Neural progenitor cell (in vitro differentiated cells): ENCODE data around the gene KSR1. TPM values are rescaled to one million over a fixed set of nuclear protein-coding genes. Genes with fewer than 3 reads are reported as not detected.

Experiments used
- DNase-seq: peaks from one replicate; pipeline ENCODE4 v3.0.0-alpha.2; 2016; ENCODE audit warnings: low spot score
- H2AFZ ChIP-seq: fragments of 200-600 bp; sonication (generic); replicated peaks from 2 replicates; pipeline ENCODE4 v1.6.1; 2016; ENCODE audit warnings: antibody characterized with exemption
- H3F3A ChIP-seq: fragments of 200-600 bp; sonication (generic); 2 replicates; pipeline ENCODE4 v1.6.1; 2016; ENCODE audit warnings: antibody characterized with exemption, low read depth
- H3K27ac ChIP-seq: fragments of 200-600 bp; sonication (generic); 2 replicates; pipeline ENCODE4 v1.5.1; 2016; ENCODE audit warnings: mild to moderate bottlenecking
- H3K27me3 ChIP-seq: fragments of 200-600 bp; sonication (generic); 2 replicates; pipeline ENCODE4 v1.6.1; 2016; ENCODE audit warnings: mild to moderate bottlenecking, moderate library complexity
- H3K36me3 ChIP-seq: fragments of 200-600 bp; sonication (generic); 2 replicates; pipeline ENCODE4 v1.5.1; 2016
- H3K4me1 ChIP-seq: fragments of 200-600 bp; sonication (generic); 2 replicates; pipeline ENCODE4 v1.6.1; 2016; ENCODE audit warnings: mixed run types
- H3K4me2 ChIP-seq: fragments of 200-600 bp; sonication (generic); 2 replicates; pipeline ENCODE4 v1.6.1; 2016
- H3K4me3 ChIP-seq: fragments of 200-600 bp; sonication (generic); 2 replicates; pipeline ENCODE4 v1.5.1; 2016
- H3K79me2 ChIP-seq: fragments of 200-600 bp; sonication (generic); 2 replicates; pipeline ENCODE4 v1.6.1; 2016; ENCODE audit warnings: low read depth
- H3K9ac ChIP-seq: fragments of 200-600 bp; sonication (generic); 2 replicates; pipeline ENCODE4 v1.6.1; 2016
- H3K9me3 ChIP-seq: fragments of 200-600 bp; sonication (generic); 2 replicates; pipeline ENCODE4 v1.5.1; 2016; ENCODE audit warnings: low read depth
- H4K20me1 ChIP-seq: fragments of 200-600 bp; sonication (generic); 2 replicates; pipeline ENCODE4 v1.6.1; 2016; ENCODE audit warnings: low read depth
- H3K27ac Mint-ChIP-seq: 3 replicates; pipeline ENCODE4 v1.8.0; 2021; ENCODE audit warnings: mixed read lengths
- H3K27me3 Mint-ChIP-seq: 2 replicates; pipeline ENCODE4 v1.8.0; 2022; ENCODE audit warnings: low read depth, mild to moderate bottlenecking, inconsistent platforms, moderate library complexity, mixed read lengths; ENCODE audit not compliant: insufficient read depth
- H3K36me3 Mint-ChIP-seq: 3 replicates; pipeline ENCODE4 v1.8.0; 2021; ENCODE audit warnings: mixed read lengths
- H3K4me1 Mint-ChIP-seq: 3 replicates; pipeline ENCODE4 v1.8.0; 2021; ENCODE audit warnings: mixed read lengths
- H3K4me3 Mint-ChIP-seq: 3 replicates; pipeline ENCODE4 v1.8.0; 2021; ENCODE audit warnings: mild to moderate bottlenecking, moderate library complexity, mixed read lengths
- H3K9me3 Mint-ChIP-seq: 3 replicates; pipeline ENCODE4 v1.8.0; 2020; ENCODE audit warnings: mixed read lengths
- CTCF ChIP-seq: fragments of 200-600 bp; sonication (generic); IDR thresholded peaks from 2 replicates; pipeline ENCODE4 v1.5.1; 2017; ENCODE audit warnings: antibody characterized with exemption, mild to moderate bottlenecking
- EZH2 ChIP-seq: fragments of 200-600 bp; sonication (generic); IDR thresholded peaks from 2 replicates; pipeline ENCODE4 v1.6.1; 2017; ENCODE audit warnings: antibody characterized with exemption, mild to moderate bottlenecking, moderate library complexity
- EZH2phosphoT487 ChIP-seq: fragments of 200-600 bp; sonication (generic); IDR thresholded peaks from 2 replicates; pipeline ENCODE4 v1.6.1; 2017; ENCODE audit warnings: antibody characterized with exemption
- total RNA-seq: library from RNA; depleted of rRNA; stranded (reverse); fragments of >200 nt; gene quantifications from 2 replicates; pipeline ENCODE4 v1.2.3, GENCODE V29; 2015; ENCODE audit warnings: low replicate concordance

Gene KSR1
- total RNA-seq, 1 donor from 2014 or later = 16.4 TPM

GRCh38 chr17:27621942-27622559, 165.8 kb downstream of the KSR1 start:
- no peak overlapping the region for H3K27ac Mint-ChIP-seq
- Histone ChIP-seq H3K4me1 (peaks cover 5% of the 10 kb centered on the region), H2AFZ (no peak overlapping the region), H3F3A (no peaks in the 10 kb centered on the region), H4K20me1 (no peaks in the 10 kb centered on the region), H3K9me3 (no peaks in the 10 kb centered on the region), H3K27ac (no peak overlapping the region), H3K4me3 (no peak overlapping the region), H3K9ac (no peak overlapping the region), H3K36me3 (no peaks in the 10 kb centered on the region), H3K27me3 (no peaks in the 10 kb centered on the region), H3K79me2 (no peaks in the 10 kb centered on the region), H3K4me2 (no peak overlapping the region)
- no peaks in the 10 kb centered on the region for H3K27me3 Mint-ChIP-seq
- H3K4me3 Mint-ChIP-seq = no peak overlapping the region
- DNase-seq = no peak
- peaks cover 6% of the 10 kb centered on the region for H3K36me3 Mint-ChIP-seq
- no peaks in the 10 kb centered on the region for H3K4me1 Mint-ChIP-seq
- TF ChIP-seq EZH2phosphoT487 (no peak), EZH2 (no peak), CTCF (no peak)
- no peaks in the 10 kb centered on the region for H3K9me3 Mint-ChIP-seq

- no peaks in the 10 kb centered on the region for H3K9me3 Mint-ChIP-seq
- H3F3A ChIP-seq = no peaks in the 10 kb centered on the region
- no peak overlapping the region for H2AFZ ChIP-seq
- H3K79me2 ChIP-seq = no peaks in the 10 kb centered on the region
- no peaks in the 10 kb centered on the region for H3K27me3 ChIP-seq
- peaks cover 6% of the 10 kb centered on the region for H3K36me3 Mint-ChIP-seq
- H4K20me1 ChIP-seq = no peaks in the 10 kb centered on the region
- DNase-seq = no peak
- no peaks in the 10 kb centered on the region for H3K4me1 Mint-ChIP-seq
- H3K9ac ChIP-seq = no peak overlapping the region
- H3K36me3 ChIP-seq = no peaks in the 10 kb centered on the region
- H3K27ac Mint-ChIP-seq = no peak overlapping the region
- TF ChIP-seq CTCF (no peak), EZH2 (no peak), EZH2phosphoT487 (no peak)
- H3K9me3 ChIP-seq = no peaks in the 10 kb centered on the region
- no peak overlapping the region for H3K4me3 Mint-ChIP-seq
- H3K27me3 Mint-ChIP-seq = no peaks in the 10 kb centered on the region
- H3K4me2 ChIP-seq = no peak overlapping the region
- peaks cover 5% of the 10 kb centered on the region for H3K4me1 ChIP-seq
- H3K4me3 ChIP-seq = no peak overlapping the region
- H3K27ac ChIP-seq = no peak overlapping the region
Observed at GRCh38 chr17:27622986-27623385, 166.7 kb downstream of the KSR1 start.

- Histone ChIP-seq H2AFZ (no peak overlapping the region), H4K20me1 (no peaks in the 10 kb centered on the region), H3K79me2 (no peaks in the 10 kb centered on the region), H3K9ac (no peak overlapping the region), H3K9me3 (no peaks in the 10 kb centered on the region), H3F3A (no peaks in the 10 kb centered on the region), H3K4me1 (peaks cover 5% of the 10 kb centered on the region), H3K36me3 (no peaks in the 10 kb centered on the region), H3K4me2 (no peak overlapping the region), H3K4me3 (no peak overlapping the region), H3K27ac (no peak overlapping the region), H3K27me3 (no peaks in the 10 kb centered on the region)
- Mint-ChIP-seq H3K27me3 (no peaks in the 10 kb centered on the region), H3K27ac (no peak overlapping the region), H3K4me1 (no peaks in the 10 kb centered on the region), H3K36me3 (peaks cover 6% of the 10 kb centered on the region), H3K9me3 (no peaks in the 10 kb centered on the region), H3K4me3 (no peak overlapping the region)
- TF ChIP-seq EZH2phosphoT487 (no peak), EZH2 (no peak), CTCF (no peak)
- no peak for DNase-seq
Observed at GRCh38 chr17:27623614-27624013, 167.4 kb downstream of the KSR1 start.
